Heart right ventricle (tissue), 16 donors: ENCODE measurements around the gene AGBL4. TPM values are rescaled to one million over a fixed set of nuclear protein-coding genes. Genes with fewer than 3 reads are reported as not detected.

ENCODE experiments used
- ATAC-seq, 8 donors: fragments of 200-7000 bp; cut with Tn5 transposase; one replicate each; pipeline ENCODE4 v1.9.1; 2020; ENCODE audit warnings: mild to moderate bottlenecking in 8 of 8, moderate library complexity in 8 of 8, moderate number of reproducible peaks in 1 of 8
- DNase-seq, 2 donors: peaks; one replicate each; pipeline ENCODE4 v3.0.0-alpha.2; 2020
- H3K27ac ChIP-seq, 10 donors: fragments of 200-600 bp; sonication (generic) in 2 of 10; one replicate each; pipeline versions ENCODE4 v1.5.0 to v1.8.0; 2020 to 2022; ENCODE audit warnings: mild to moderate bottlenecking in 3 of 10
- H3K27me3 ChIP-seq, 7 donors: fragments of 200-600 bp; one replicate each; pipeline ENCODE4 v1.8.0; 2021 to 2022; ENCODE audit warnings: mild to moderate bottlenecking in 2 of 7
- H3K36me3 ChIP-seq, 9 donors: fragments of 200-600 bp; sonication (generic) in 1 of 9; one replicate each; pipeline versions ENCODE4 v1.5.0 to v1.8.0; 2020 to 2022; ENCODE audit warnings: mild to moderate bottlenecking in 2 of 9
- H3K4me1 ChIP-seq, 9 donors: fragments of 200-600 bp; sonication (generic) in 1 of 9; one replicate each; pipeline versions ENCODE4 v1.5.0 to v1.8.0; 2020 to 2022; ENCODE audit warnings: mild to moderate bottlenecking in 4 of 9
- H3K4me3 ChIP-seq, 10 donors: fragments of 200-600 bp; sonication (generic) in 2 of 10; one replicate each; pipeline versions ENCODE4 v1.5.0 to v1.8.0; 2020 to 2022; ENCODE audit warnings: mild to moderate bottlenecking in 7 of 10, moderate library complexity in 2 of 10
- H3K9me3 ChIP-seq, 11 donors: fragments of 200-600 bp in 10 of 11; sonication (generic) in 2 of 11; one replicate each; pipeline versions ENCODE4 v1.5.0 to v1.8.0; 2013 to 2022; ENCODE audit warnings: mild to moderate bottlenecking in 2 of 11, control low read depth in 1 of 11, moderate library complexity in 1 of 11
- CTCF ChIP-seq, 9 donors: fragments of 200-600 bp; sonication (generic) in 2 of 9; IDR thresholded peaks; one replicate each; pipeline versions ENCODE4 v1.5.0 to v1.8.0; 2021 to 2022; ENCODE audit warnings: antibody characterized with exemption in 9 of 9, mild to moderate bottlenecking in 5 of 9, moderate library complexity in 1 of 9
- WGBS, 2 donors: extraction: QIAGEN DNeasy Blood & Tissue Kit; methylation state at CpG; one replicate each; pipeline ENCODE4 v1.1.7; 2013; ENCODE audit warnings: inconsistent platforms in 1 of 2; 5-methylcytosine and 5-hydroxymethylcytosine counted together
- intact Hi-C, 10 donors: fragments of 100-400 bp; cut with DNase I; formaldehyde crosslinking; loops; one replicate each; pipeline versions ENCODE4 v1.11.1 to v1.14.2; 2022
- polyA plus RNA-seq, 2 donors: library from polyadenylated mRNA; stranded (reverse); fragments of 200-250 nt; gene quantifications; one replicate each; pipeline ENCODE4 v1.2.3, GENCODE V29; 2013
- total RNA-seq, 10 donors: library from RNA; stranded (reverse); fragmentation: NEBNext Ultra II Directional in 3 of 10; extraction: Animal tissue kit (Norgen Biotek cat#: 25700) in 3 of 10; gene quantifications; one replicate each; pipeline versions ENCODE4 v1.2.1 to v1.2.4, GENCODE V29; 2021 to 2023
- donor health status: Arrhythmogenic right ventricular cardiomyopathy.
- donor health status: ischemic (EF 13 %, LVEDD 7.1; RV severe dilation, severe dysfunction).
- donor health status: healthy with polysubstance abuse.
- donor health status: DM: no; HTN: yes; CAD: no.
- donor health status: DM: no; HTN: no; CAD: no.
- donor health status: ischemic (EF 25% LVEDD 6.9; RV normal size, moderate dysfunction).
- donor health status: ischemic (EF 25% LVEDD 5.7; RV mildly dilated, moderate dysfunction).
- donor health status: healthy.
- donor health status: DM: yes; HTN: yes; CAD: no.
- donor health status: Ischemic cardiomyopathy.
- donor health status: ischemic (EF 35%, LVEDD 5.7; RV mildly dilated, moderate dysfunction).
- donor health status: nonischemic (EF 11% LVEDD 7.7; RV severe dilation, severe dysfunction).
- donor health status: DM: yes; HTN: yes; CAD: no.
- donor health status: PGD.
- donor health status: ischemic (EF 29% LVEDD 5.4; RV normal size, mild dysfunction).
- donor health status: nonischemic (EF 23%, LVEDD 6.1; RV moderate dilation, normal function).

AGBL4 gene
- total and polyA plus RNA-seq, 12 donors: 0.04 to 0.93 (median 0.46) TPM; not detected in 2

GRCh38 chr1:48560577-48560976 is 1463.2 kb downstream of the AGBL4 start:
- no peak for TF ChIP-seq CTCF (IDR thresholded peaks at IDR 0.05)
- Histone ChIP-seq H3K36me3 (no peaks in the 10 kb centered on the region), H3K27ac (no peak overlapping the region), H3K4me3 (no peak overlapping the region), H3K4me1 (no peaks in the 10 kb centered on the region), H3K9me3 (no peaks in the 10 kb centered on the region), H3K27me3 (peaks cover 0 to 24% (median 5%) of the 10 kb centered on the region in 7 donors)
- intact Hi-C loops: no loop called here
- DNase-seq: no peak
- no peak for ATAC-seq

- DNase-seq: no peak
- WGBS, 2 donors: 93 to 95% methylated on average over 1 of the region's 1 CpG
- Histone ChIP-seq H3K36me3 (no peaks in the 10 kb centered on the region), H3K4me1 (no peaks in the 10 kb centered on the region), H3K9me3 (no peaks in the 10 kb centered on the region), H3K4me3 (no peak overlapping the region), H3K27me3 (peaks cover 0 to 24% (median 5%) of the 10 kb centered on the region in 7 donors), H3K27ac (no peak overlapping the region)
- intact Hi-C loops: no loop called here
- TF ChIP-seq CTCF (IDR thresholded peaks at IDR 0.05): no peak
- ATAC-seq: no peak
These were observed 1463.6 kb downstream of the AGBL4 start for GRCh38 chr1:48560116-48560515.

GRCh38 chr1:48558366-48558765 is 1465.4 kb downstream of the AGBL4 start:
- intact Hi-C loops: loop anchor here in 1 of 10 donors (10.0 kb wide), 1 partner anchor 256 kb away; no protein-coding TSS in a partner anchor
- no peaks in the 10 kb centered on the region for H3K36me3 ChIP-seq
- H3K9me3 ChIP-seq: no peaks in the 10 kb centered on the region
- ATAC-seq (no peak), DNase-seq (no peak)
- 77 to 85% methylated on average over 2 of the region's 2 CpGs for WGBS, 2 donors
- no peaks in the 10 kb centered on the region for H3K4me1 ChIP-seq
- no peak for TF ChIP-seq CTCF (IDR thresholded peaks at IDR 0.05)
- H3K4me3 ChIP-seq: no peak overlapping the region
- H3K27ac ChIP-seq: no peak overlapping the region
- H3K27me3 ChIP-seq: peaks cover 0 to 24% (median 5%) of the 10 kb centered on the region in 7 donors

GRCh38 chr1:48556186-48556850 is 1467.4 kb downstream of the AGBL4 start:
- no peak overlapping the region for H3K27ac ChIP-seq
- no peaks in the 10 kb centered on the region for H3K9me3 ChIP-seq
- 69 to 71% methylated on average over 5 of the region's 5 CpGs for WGBS, 2 donors
- H3K4me1 ChIP-seq: peaks cover 0 to 6% (median 0%) of the 10 kb centered on the region in 9 donors
- TF ChIP-seq CTCF (IDR thresholded peaks at IDR 0.05): no peak
- ATAC-seq (no peak), DNase-seq (no peak)
- H3K36me3 ChIP-seq: no peaks in the 10 kb centered on the region
- intact Hi-C loops: loop anchor here in 1 of 10 donors (10.0 kb wide), 1 partner anchor 258 kb away; no protein-coding TSS in a partner anchor
- H3K27me3 ChIP-seq: peaks cover 0 to 17% (median 5%) of the 10 kb centered on the region in 7 donors
- H3K4me3 ChIP-seq: no peak overlapping the region
